Left ventricle myocardium inferior (tissue), 1 donor: ENCODE results near the gene FOXA1. TPM values are rescaled to one million over a fixed set of nuclear protein-coding genes. Genes with fewer than 3 reads are reported as not detected.
"Not testable (repeated sequence)": the region's sequence is repeated elsewhere in the genome, so short reads cannot be mapped to it uniquely, and the experiment has no call there.

Experiments
- DNase-seq: peaks from one replicate; pipeline ENCODE4 v3.0.0-alpha.2; 2020
- H3K27ac ChIP-seq: fragments of 200-600 bp; replicated peaks from 2 replicates; pipeline ENCODE4 v1.8.0; 2021
- H3K27me3 ChIP-seq: fragments of 200-600 bp; 2 replicates; pipeline ENCODE4 v1.8.0; 2021; ENCODE audit warnings: low read depth
- H3K36me3 ChIP-seq: fragments of 200-600 bp; 2 replicates; pipeline ENCODE4 v1.8.0; 2021
- H3K4me1 ChIP-seq: fragments of 200-600 bp; 2 replicates; pipeline ENCODE4 v1.8.0; 2021
- H3K4me3 ChIP-seq: fragments of 200-600 bp; 2 replicates; pipeline ENCODE4 v1.8.0; 2021; ENCODE audit warnings: mild to moderate bottlenecking, moderate library complexity
- H3K9me3 ChIP-seq: fragments of 200-600 bp; replicated peaks from 2 replicates; pipeline ENCODE4 v1.8.0; 2021
- CTCF ChIP-seq: fragments of 200-600 bp; IDR thresholded peaks from 2 replicates; pipeline ENCODE4 v1.8.0; 2021; ENCODE audit warnings: antibody characterized with exemption, mild to moderate bottlenecking, borderline replicate concordance
- intact Hi-C: fragments of 100-400 bp; cut with micrococcal nuclease; formaldehyde crosslinking; loops from one replicate; pipeline ENCODE4 v1.11.0; 2022
- total RNA-seq: library from RNA; stranded (reverse); fragmentation: NEBNext Ultra II Directional; extraction: Animal tissue kit (Norgen Biotek cat#: 25700); gene quantifications from one replicate; pipeline ENCODE4 v1.2.1, GENCODE V29; 2021
- donor health status: DM: no; HTN: yes; CAD: no; lungs with severe emphysema.

FOXA1 gene
- total RNA-seq, 1 donor from 2014 or later, result not detected

- H3K4me1 ChIP-seq, result peaks cover 5% of the 10 kb centered on the region
Measured at GRCh38 chr14:37566811-37567371, 28.2 kb downstream of the FOXA1 start.

GRCh38 chr14:37565550-37565949 lies 29.5 kb downstream of the FOXA1 start:
- DNase-seq, result no peak
- Histone ChIP-seq H3K9me3 (no peaks in the 10 kb centered on the region), H3K4me3 (no peak overlapping the region), H3K27ac (no peak overlapping the region), H3K4me1 (peaks cover 5% of the 10 kb centered on the region), H3K27me3 (no peaks in the 10 kb centered on the region), H3K36me3 (no peaks in the 10 kb centered on the region)
- TF ChIP-seq CTCF, result no peak
- intact Hi-C loops, result no loop called here

More at GRCh38 chr14:37566811-37567371, 28.2 kb downstream of the FOXA1 start:
- no peak for DNase-seq
- Histone ChIP-seq H3K9me3 (no peaks in the 10 kb centered on the region), H3K27me3 (peaks cover 2% of the 10 kb centered on the region), H3K4me3 (no peak overlapping the region), H3K36me3 (no peaks in the 10 kb centered on the region), H3K27ac (no peak overlapping the region)
- no peak for TF ChIP-seq CTCF
- intact Hi-C loops, result no loop called here

- no peak overlapping the region for H3K4me3 ChIP-seq
- no peak for TF ChIP-seq CTCF
- no peak for DNase-seq
- H3K36me3 ChIP-seq, result no peaks in the 10 kb centered on the region
- H3K27ac ChIP-seq, result no peak overlapping the region
- H3K9me3 ChIP-seq, result no peaks in the 10 kb centered on the region
- H3K4me1 ChIP-seq, result peaks cover 5% of the 10 kb centered on the region
- intact Hi-C loops, result no loop called here
- no peaks in the 10 kb centered on the region for H3K27me3 ChIP-seq
Measured at GRCh38 chr14:37563189-37563588, 31.9 kb downstream of the FOXA1 start.

GRCh38 chr14:37559386-37559785 lies 35.7 kb downstream of the FOXA1 start:
- Histone ChIP-seq H3K27ac (no peak overlapping the region), H3K4me1 (no peaks in the 10 kb centered on the region), H3K36me3 (no peaks in the 10 kb centered on the region), H3K9me3 (peaks cover 10% of the 10 kb centered on the region), H3K4me3 (no peak overlapping the region), H3K27me3 (no peaks in the 10 kb centered on the region)
- intact Hi-C loops, result no loop called here
- DNase-seq, result no peak
- no peak for TF ChIP-seq CTCF

GRCh38 chr14:37558740-37559139 lies 36.3 kb downstream of the FOXA1 start:
- Histone ChIP-seq H3K4me3 (no peak overlapping the region), H3K4me1 (no peaks in the 10 kb centered on the region), H3K27me3 (no peaks in the 10 kb centered on the region), H3K9me3 (peaks cover 17% of the 10 kb centered on the region), H3K27ac (no peak overlapping the region), H3K36me3 (no peaks in the 10 kb centered on the region)
- intact Hi-C loops, result no loop called here
- no peak for DNase-seq
- TF ChIP-seq CTCF, result no peak

GRCh38 chr14:37555596-37555995 lies 39.5 kb downstream of the FOXA1 start:
- H3K27me3 ChIP-seq, H3K27ac ChIP-seq, DNase-seq, H3K4me3 ChIP-seq, H3K36me3 ChIP-seq, intact Hi-C loops, H3K4me1 ChIP-seq: not testable (repeated sequence)
- peaks cover 32% of the 10 kb centered on the region for H3K9me3 ChIP-seq
